HCT116 (cell line): ENCODE results near the gene SH3BP4. TPM values are rescaled to one million over a fixed set of nuclear protein-coding genes. Genes with fewer than 3 reads are reported as not detected.

Experiments
- ATAC-seq: fragments of 200-7000 bp; cut with Tn5 transposase; 2 replicates; pipeline ENCODE4 v1.9.1; 2020; ENCODE audit warnings: mild to moderate bottlenecking, moderate library complexity
- BruUV-seq: library from RNA; stranded (reverse); fragments of 400-500 nt; replicated peaks from 2 replicates; lab custom pipeline; 2021; lab: Mats Ljungman, UMichigan
- CTCF ChIA-PET: fragments of 300-600 bp; sonication (Branson Sonifier 250); formaldehyde crosslinking; loops from one replicate; lab custom pipeline; 2021; ENCODE audit warnings: antibody characterized with exemption; lab: Charles Lee
- POLR2A ChIA-PET: fragments of 300-600, 350-600 bp; sonication (Branson Sonifier 250); formaldehyde crosslinking; loops from one replicate; lab custom pipeline; 2021; ENCODE audit warnings: antibody characterized with exemption; lab: Charles Lee
- RAD21 ChIA-PET, 2 experiments: fragments of 300-600 bp; sonication (Branson Sonifier 250); formaldehyde crosslinking; loops; one replicate each; lab custom pipeline; 2023; ENCODE audit warnings: low total read pairs in 2 of 2; ENCODE audit not compliant: uncharacterized antibody in 2 of 2, unreplicated experiment in 2 of 2, low non-redundant PET in 1 of 2; lab: Charles Lee
- DNase-seq: peaks from one replicate; pipeline ENCODE4 v3.0.0-alpha.2; 2010; ENCODE audit warnings: low read depth, low spot score
- H2AFZ ChIP-seq: fragments of 200-600 bp; shearing (Covaris generic), sonication (generic); 2 replicates; pipeline ENCODE4 v1.6.1; 2017; ENCODE audit warnings: low read depth, mixed run types, mixed read lengths, antibody characterized with exemption, low read length; ENCODE audit not compliant: poor library complexity, severe bottlenecking
- H3K27ac ChIP-seq: 2 replicates; pipeline ENCODE4 v1.5.1; 2012; ENCODE audit warnings: low read depth, low read length
- H3K27me3 ChIP-seq: fragments of 200-600 bp; sonication (generic); 2 replicates; pipeline ENCODE4 v1.6.1; 2016; ENCODE audit warnings: mixed run types, low read length, mixed read lengths; ENCODE audit not compliant: insufficient read depth
- H3K36me3 ChIP-seq, 2 experiments: fragments of 200-500 bp in 1 of 2; fragments of 200-600 bp in 1 of 2; sonication (Bioruptor generic) in 1 of 2; sonication (generic) in 1 of 2; 2 replicates each; pipeline versions ENCODE4 v1.5.1 to v1.6.1; 2014 to 2016; ENCODE audit warnings: low read length in 2 of 2, inconsistent platforms in 1 of 2, mixed read lengths in 1 of 2, mixed run types in 1 of 2; ENCODE audit not compliant: insufficient read depth in 2 of 2, control insufficient read depth in 1 of 2
- H3K4me1 ChIP-seq, 2 experiments: fragments of 200-600 bp in 1 of 2; sonication (generic) in 1 of 2; 2 replicates each; pipeline versions ENCODE4 v1.5.1 to v1.6.1; 2012 to 2017; ENCODE audit warnings: low read length in 2 of 2, inconsistent platforms in 1 of 2, mild to moderate bottlenecking in 1 of 2, mixed read lengths in 1 of 2, mixed run types in 1 of 2, moderate library complexity in 1 of 2; ENCODE audit not compliant: insufficient read depth in 2 of 2, control insufficient read depth in 1 of 2
- H3K4me2 ChIP-seq: fragments of 200-600 bp; sonication (generic); 2 replicates; pipeline ENCODE4 v1.6.1; 2017; ENCODE audit warnings: mixed run types, low read length, mixed read lengths
- H3K4me3 ChIP-seq, 2 experiments: fragments of 200-600 bp in 1 of 2; sonication (generic) in 1 of 2; replicated peaks in 1 of 2; 2 replicates each; pipeline ENCODE4 v1.5.1; 2011 to 2016; ENCODE audit warnings: low read length in 2 of 2, control low read depth in 1 of 2, low read depth in 1 of 2, mild to moderate bottlenecking in 1 of 2, mixed read lengths in 1 of 2, mixed run types in 1 of 2
- H3K79me2 ChIP-seq: fragments of 200-600 bp; sonication (generic); 2 replicates; pipeline ENCODE4 v1.6.1; 2017; ENCODE audit warnings: mild to moderate bottlenecking, mixed run types, low read length, moderate library complexity, mixed read lengths; ENCODE audit not compliant: insufficient read depth
- H3K9ac ChIP-seq: fragments of 200-600 bp; sonication (generic); 2 replicates; pipeline ENCODE4 v1.6.1; 2016; ENCODE audit warnings: low read length, mixed read lengths
- H3K9me2 ChIP-seq: fragments of 200-600 bp; sonication (generic), shearing (Covaris generic); 2 replicates; pipeline ENCODE4 v1.6.1; 2017; ENCODE audit warnings: mixed run types, mild to moderate bottlenecking, moderate library complexity; ENCODE audit not compliant: insufficient read depth
- H3K9me3 ChIP-seq, 2 experiments: fragments of 200-500 bp in 1 of 2; fragments of 200-600 bp in 1 of 2; sonication (Bioruptor generic) in 1 of 2; sonication (generic) in 1 of 2; 2 replicates each; pipeline ENCODE4 v1.6.1; 2014 to 2017; ENCODE audit warnings: low read length in 2 of 2, mixed read lengths in 2 of 2, inconsistent platforms in 1 of 2, low read depth in 1 of 2, mild to moderate bottlenecking in 1 of 2, mixed run types in 1 of 2, moderate library complexity in 1 of 2; ENCODE audit not compliant: control insufficient read depth in 1 of 2, insufficient read depth in 1 of 2
- H4K20me1 ChIP-seq: fragments of 200-600 bp; sonication (generic), shearing (Covaris generic); 2 replicates; pipeline ENCODE4 v1.6.1; 2017; ENCODE audit warnings: mixed run types, mild to moderate bottlenecking, moderate library complexity; ENCODE audit not compliant: insufficient read depth
- CTCF ChIP-seq, 3 experiments: fragments of 200-600 bp in 1 of 3; sonication (generic) in 1 of 3; IDR thresholded peaks in 2 of 3; conservative IDR thresholded peaks in 1 of 3; 2 replicates each; pipeline ENCODE4 v1.5.1; 2012 to 2017; ENCODE audit warnings: low read depth in 2 of 3, low read length in 2 of 3, antibody characterized with exemption in 1 of 3, borderline replicate concordance in 1 of 3, control low read depth in 1 of 3, mild to moderate bottlenecking in 1 of 3, mixed read lengths in 1 of 3, mixed run types in 1 of 3, moderate library complexity in 1 of 3; ENCODE audit not compliant: insufficient read depth in 1 of 3
- EGR1 ChIP-seq: IDR thresholded peaks from 2 replicates; pipeline ENCODE4 v1.6.1; 2012; ENCODE audit warnings: low read depth
- ELF1 ChIP-seq: IDR thresholded peaks from 2 replicates; pipeline ENCODE4 v1.6.1; 2012; ENCODE audit warnings: low read depth, borderline replicate concordance
- EZH2 ChIP-seq: fragments of 200-600 bp; sonication (generic); IDR thresholded peaks from 2 replicates; pipeline ENCODE4 v1.6.1; 2017; ENCODE audit warnings: antibody characterized with exemption, mixed run types
- EZH2phosphoT487 ChIP-seq: fragments of 200-600 bp; IDR thresholded peaks from 2 replicates; pipeline ENCODE4 v1.6.1; 2018; ENCODE audit warnings: antibody characterized with exemption, borderline replicate concordance
- FOSL1 ChIP-seq: IDR thresholded peaks from 2 replicates; pipeline ENCODE4 v1.6.1; 2012; ENCODE audit warnings: low read depth
- JUND ChIP-seq: IDR thresholded peaks from 2 replicates; pipeline ENCODE4 v1.6.1; 2012
- MAX ChIP-seq: IDR thresholded peaks from 2 replicates; pipeline ENCODE4 v1.6.1; 2012
- POLR2A ChIP-seq: IDR thresholded peaks from 2 replicates; pipeline ENCODE4 v1.7.0; 2011; ENCODE audit warnings: borderline replicate concordance; ENCODE audit not compliant: insufficient read depth, insufficient read length; ENCODE audit errors: extremely low read depth
- POLR2AphosphoS5 ChIP-seq: IDR thresholded peaks from 2 replicates; pipeline ENCODE4 v1.6.1; 2011; ENCODE audit warnings: mild to moderate bottlenecking, low read depth, low read length, moderate library complexity
- RAD21 ChIP-seq: IDR thresholded peaks from 2 replicates; pipeline ENCODE4 v1.6.1; 2012; ENCODE audit warnings: low read depth, mild to moderate bottlenecking
- SIN3A ChIP-seq: IDR thresholded peaks from 2 replicates; pipeline ENCODE4 v1.6.1; 2012; ENCODE audit warnings: low read depth
- SP1 ChIP-seq: IDR thresholded peaks from 2 replicates; pipeline ENCODE4 v1.6.1; 2012; ENCODE audit warnings: low read depth
- SRF ChIP-seq: IDR thresholded peaks from 2 replicates; pipeline ENCODE4 v1.6.1; 2012; ENCODE audit warnings: low read depth
- TCF7L2 ChIP-seq: IDR thresholded peaks from 2 replicates; pipeline ENCODE4 v1.7.0; 2011; ENCODE audit warnings: borderline replicate concordance, inconsistent platforms; ENCODE audit not compliant: insufficient read depth, insufficient read length; ENCODE audit errors: extremely low read depth
- ZBTB33 ChIP-seq: IDR thresholded peaks from 2 replicates; pipeline ENCODE4 v1.6.1; 2011; ENCODE audit warnings: mild to moderate bottlenecking, low read length, moderate library complexity; ENCODE audit not compliant: insufficient replicate concordance; ENCODE audit errors: extremely low read depth
- ZFX ChIP-seq: fragments of 450-650 bp; IDR thresholded peaks from 2 replicates; pipeline ENCODE4 v1.6.1; 2017
- ZNF274 ChIP-seq: fragments of 200-500 bp; sonication (Bioruptor generic); IDR thresholded peaks from 2 replicates; pipeline ENCODE4 v1.6.1; 2014; ENCODE audit warnings: mild to moderate bottlenecking, low read depth, low read length, inconsistent platforms
- intact Hi-C: fragments of 100-400 bp; cut with micrococcal nuclease; formaldehyde crosslinking; loops from 2 replicates; pipeline ENCODE4 v1.10.0; 2022
- total RNA-seq: library from RNA; stranded (reverse); gene quantifications from one replicate; pipeline ENCODE4 v1.2.1, GENCODE V29; 2021; ENCODE audit not compliant: unreplicated experiment
- TF ChIP-seq, protein P1 (sequence below): IDR thresholded peaks from 2 replicates; pipeline ENCODE4 v1.6.1; 2012; ENCODE audit warnings: low read depth
- TF ChIP-seq, protein P2 (sequence below): IDR thresholded peaks from 2 replicates; pipeline ENCODE4 v1.6.1; 2012

Gene SH3BP4
- total RNA-seq, 1 experiment from 2014 or later, result 32.9 TPM

- Histone ChIP-seq H3K27ac (no peak overlapping the region), H3K9me2 (no peaks in the 10 kb centered on the region), H3K9me3 (no peaks in the 10 kb centered on the region), H3K27me3 (no peaks in the 10 kb centered on the region), H3K4me3 (no peak overlapping the region), H3K9ac (no peak overlapping the region), H3K36me3 (peaks cover 0 to 4% of the 10 kb centered on the region in 2 experiments; a peak in 1 of 4 replicates), H2AFZ (no peak overlapping the region), H3K79me2 (peaks cover 6% of the 10 kb centered on the region), H3K4me2 (no peak overlapping the region), H3K4me1 (no peaks in the 10 kb centered on the region), H4K20me1 (no peaks in the 10 kb centered on the region)
- no TSS peak for BruUV-seq
- no peak for TF ChIP-seq POLR2A
- TF ChIP-seq CTCF (IDR thresholded peaks at IDR 0.05 in 2 of 3, conservative IDR thresholded peaks at IDR 0.05 in 1 of 3; ENCODE audit: borderline replicate concordance in 1 of 3, insufficient read depth in 1 of 3, low read depth in 2 of 3, low read length in 2 of 3), result no peak
- no peak for TF ChIP-seq SRF
- no peak for TF ChIP-seq ZNF274
- TF ChIP-seq EGR1, result no peak
- TF ChIP-seq MAX, result no peak
- TF ChIP-seq RAD21, result no peak
- TF ChIP-seq, protein P1, sequence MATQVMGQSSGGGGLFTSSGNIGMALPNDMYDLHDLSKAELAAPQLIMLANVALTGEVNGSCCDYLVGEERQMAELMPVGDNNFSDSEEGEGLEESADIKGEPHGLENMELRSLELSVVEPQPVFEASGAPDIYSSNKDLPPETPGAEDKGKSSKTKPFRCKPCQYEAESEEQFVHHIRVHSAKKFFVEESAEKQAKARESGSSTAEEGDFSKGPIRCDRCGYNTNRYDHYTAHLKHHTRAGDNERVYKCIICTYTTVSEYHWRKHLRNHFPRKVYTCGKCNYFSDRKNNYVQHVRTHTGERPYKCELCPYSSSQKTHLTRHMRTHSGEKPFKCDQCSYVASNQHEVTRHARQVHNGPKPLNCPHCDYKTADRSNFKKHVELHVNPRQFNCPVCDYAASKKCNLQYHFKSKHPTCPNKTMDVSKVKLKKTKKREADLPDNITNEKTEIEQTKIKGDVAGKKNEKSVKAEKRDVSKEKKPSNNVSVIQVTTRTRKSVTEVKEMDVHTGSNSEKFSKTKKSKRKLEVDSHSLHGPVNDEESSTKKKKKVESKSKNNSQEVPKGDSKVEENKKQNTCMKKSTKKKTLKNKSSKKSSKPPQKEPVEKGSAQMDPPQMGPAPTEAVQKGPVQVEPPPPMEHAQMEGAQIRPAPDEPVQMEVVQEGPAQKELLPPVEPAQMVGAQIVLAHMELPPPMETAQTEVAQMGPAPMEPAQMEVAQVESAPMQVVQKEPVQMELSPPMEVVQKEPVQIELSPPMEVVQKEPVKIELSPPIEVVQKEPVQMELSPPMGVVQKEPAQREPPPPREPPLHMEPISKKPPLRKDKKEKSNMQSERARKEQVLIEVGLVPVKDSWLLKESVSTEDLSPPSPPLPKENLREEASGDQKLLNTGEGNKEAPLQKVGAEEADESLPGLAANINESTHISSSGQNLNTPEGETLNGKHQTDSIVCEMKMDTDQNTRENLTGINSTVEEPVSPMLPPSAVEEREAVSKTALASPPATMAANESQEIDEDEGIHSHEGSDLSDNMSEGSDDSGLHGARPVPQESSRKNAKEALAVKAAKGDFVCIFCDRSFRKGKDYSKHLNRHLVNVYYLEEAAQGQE, result no peak
- no peak for TF ChIP-seq SP1
- no peak for TF ChIP-seq EZH2phosphoT487
- no peak for TF ChIP-seq ELF1
- TF ChIP-seq ZBTB33, result no peak
- no peak for TF ChIP-seq SIN3A
- no peak for TF ChIP-seq ZFX
- TF ChIP-seq EZH2, result no peak
- no peak for TF ChIP-seq TCF7L2
- TF ChIP-seq, protein P2, sequence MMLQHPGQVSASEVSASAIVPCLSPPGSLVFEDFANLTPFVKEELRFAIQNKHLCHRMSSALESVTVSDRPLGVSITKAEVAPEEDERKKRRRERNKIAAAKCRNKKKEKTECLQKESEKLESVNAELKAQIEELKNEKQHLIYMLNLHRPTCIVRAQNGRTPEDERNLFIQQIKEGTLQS, result no peak
- TF ChIP-seq POLR2AphosphoS5, result no peak
- no peak for TF ChIP-seq JUND
- TF ChIP-seq FOSL1, result no peak
- ATAC-seq (no peak), DNase-seq (no peak)
- ChIA-PET POLR2A (no interaction called here), RAD21 (no interaction called here), CTCF (no interaction called here)
- intact Hi-C loops, result no loop called here
These were observed 82.7 kb downstream of the SH3BP4 start for GRCh38 chr2:235034265-235035118.
